NOMO-1 treated with DMSO at 0.1 percent for 48 hours (cell line): ENCODE measurements around the gene GNG10.

Source experiments
- DNase-seq: peaks from one replicate; lab custom pipeline; 2025; ENCODE audit not compliant: unreplicated experiment; lab: John Stamatoyannopoulos, UW

Gene GNG10

GRCh38 chr9:111719541-111719940, 58.1 kb downstream of the GNG10 start:
- no peak for DNase-seq
